ENCODE results near the gene CDH13.

CDH13 gene

DNA sequence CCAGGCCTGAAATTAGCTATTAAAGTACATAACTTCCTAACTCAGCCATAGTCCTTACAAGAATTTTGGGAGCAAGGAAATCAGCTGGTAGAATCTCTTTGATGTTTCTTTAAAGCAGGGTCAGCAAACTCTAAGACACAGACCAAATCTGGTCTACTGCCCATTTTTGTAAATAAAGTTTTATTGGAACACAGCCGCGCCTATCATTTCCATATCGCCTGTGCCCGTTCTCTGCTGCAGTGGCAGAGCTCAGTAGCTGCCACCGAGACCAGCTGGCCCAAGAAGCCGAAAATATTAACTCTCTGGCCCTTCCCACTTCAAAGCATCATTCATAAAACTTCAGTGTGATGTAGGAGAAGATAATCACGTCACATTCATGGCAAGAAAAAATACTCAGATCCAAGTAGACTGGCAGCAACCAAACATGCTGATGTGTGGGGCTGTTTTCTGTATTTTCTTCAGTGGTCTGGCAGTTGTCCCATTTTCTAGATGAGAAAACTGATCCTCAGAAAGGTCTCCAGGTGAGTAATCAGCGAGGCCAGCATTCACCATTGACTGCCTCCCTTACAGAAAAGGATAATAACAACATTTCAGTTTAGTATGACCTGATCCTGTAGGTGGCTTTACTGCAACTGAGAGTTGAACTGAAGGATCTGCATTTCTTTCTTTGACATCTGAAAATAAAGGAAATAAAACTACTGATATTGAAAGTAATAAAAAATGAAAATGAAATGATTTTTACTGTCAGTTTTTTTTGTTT lies 1163.1 kb downstream of the CDH13 start:
- no peak overlapping the region for H3K27ac ChIP-seq
- no peak for TF ChIP-seq ZFX (IDR thresholded peaks at IDR 0.05)
- TF ChIP-seq, protein P1, sequence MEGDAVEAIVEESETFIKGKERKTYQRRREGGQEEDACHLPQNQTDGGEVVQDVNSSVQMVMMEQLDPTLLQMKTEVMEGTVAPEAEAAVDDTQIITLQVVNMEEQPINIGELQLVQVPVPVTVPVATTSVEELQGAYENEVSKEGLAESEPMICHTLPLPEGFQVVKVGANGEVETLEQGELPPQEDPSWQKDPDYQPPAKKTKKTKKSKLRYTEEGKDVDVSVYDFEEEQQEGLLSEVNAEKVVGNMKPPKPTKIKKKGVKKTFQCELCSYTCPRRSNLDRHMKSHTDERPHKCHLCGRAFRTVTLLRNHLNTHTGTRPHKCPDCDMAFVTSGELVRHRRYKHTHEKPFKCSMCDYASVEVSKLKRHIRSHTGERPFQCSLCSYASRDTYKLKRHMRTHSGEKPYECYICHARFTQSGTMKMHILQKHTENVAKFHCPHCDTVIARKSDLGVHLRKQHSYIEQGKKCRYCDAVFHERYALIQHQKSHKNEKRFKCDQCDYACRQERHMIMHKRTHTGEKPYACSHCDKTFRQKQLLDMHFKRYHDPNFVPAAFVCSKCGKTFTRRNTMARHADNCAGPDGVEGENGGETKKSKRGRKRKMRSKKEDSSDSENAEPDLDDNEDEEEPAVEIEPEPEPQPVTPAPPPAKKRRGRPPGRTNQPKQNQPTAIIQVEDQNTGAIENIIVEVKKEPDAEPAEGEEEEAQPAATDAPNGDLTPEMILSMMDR (conservative IDR thresholded peaks at IDR 0.05), result no peak

DNA sequence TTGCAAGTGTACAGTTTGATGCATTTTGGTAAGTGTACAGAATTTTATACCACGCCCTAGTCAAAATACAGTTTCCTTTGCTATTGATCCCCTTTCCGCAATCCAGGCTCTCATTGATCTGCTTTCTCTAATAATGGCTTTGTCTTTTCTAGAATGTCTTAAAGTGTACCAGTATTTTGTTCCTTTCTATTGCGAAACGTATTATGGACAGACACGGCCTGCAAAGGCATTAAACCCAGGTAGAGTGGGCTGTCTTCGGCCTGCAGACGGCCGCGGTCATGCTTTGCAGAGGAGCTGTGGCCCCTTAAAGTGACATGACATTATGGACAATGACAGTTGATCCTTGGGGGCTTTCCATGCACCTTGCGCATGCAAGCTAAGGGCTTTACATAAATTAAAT lies 1165.1 kb downstream of the CDH13 start:
- TF ChIP-seq ZFX (IDR thresholded peaks at IDR 0.05), result no peak
- TF ChIP-seq, protein P1 (conservative IDR thresholded peaks at IDR 0.05), result no peak

DNA sequence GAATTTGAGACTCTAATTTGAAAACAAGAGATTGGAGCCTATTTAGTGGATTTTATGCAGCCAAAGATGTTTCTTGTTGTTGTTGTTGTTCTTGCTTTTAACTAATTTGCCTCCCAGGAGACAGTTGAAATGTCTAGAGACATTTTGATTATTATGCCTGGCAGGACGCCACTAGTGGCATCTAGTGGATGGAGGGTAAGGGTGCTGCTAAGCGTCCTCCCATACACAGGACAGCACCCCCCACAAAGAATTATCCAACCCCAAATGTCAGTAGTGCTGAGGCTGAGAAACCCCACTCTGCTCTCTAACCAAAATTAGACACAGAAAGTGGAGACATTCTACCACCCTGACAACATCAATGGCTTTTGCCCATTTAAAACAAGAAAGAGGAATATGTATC lies 1165.6 kb downstream of the CDH13 start:
- H3K27ac ChIP-seq, result no peak overlapping the region
- TF ChIP-seq, protein P1 (conservative IDR thresholded peaks at IDR 0.05), result no peak
- TF ChIP-seq ZFX (IDR thresholded peaks at IDR 0.05), result no peak

More for the DNA sequence above, 1165.1 kb downstream of the CDH13 start:
- no peak overlapping the region for H3K27ac ChIP-seq

DNA sequence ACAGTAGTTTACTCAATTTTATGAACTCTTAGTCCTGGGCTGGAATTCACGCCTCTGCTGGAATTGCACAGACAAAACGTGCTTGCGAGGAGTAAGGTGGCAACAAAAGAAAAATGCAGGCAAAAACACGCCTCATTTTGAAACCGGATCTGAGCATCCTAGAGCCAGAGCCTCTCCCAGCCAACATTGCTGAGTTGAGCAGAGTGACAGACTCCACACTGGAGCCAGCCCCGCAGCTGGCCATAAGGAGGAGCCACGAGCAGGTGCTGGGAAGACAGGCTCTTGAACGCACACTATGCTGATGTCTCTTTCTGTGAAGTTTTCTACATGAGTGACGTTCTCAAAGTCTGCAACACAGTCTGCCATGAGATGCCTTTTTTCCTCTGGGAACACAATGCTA lies 1166.4 kb downstream of the CDH13 start:
- no peak for TF ChIP-seq ZFX (IDR thresholded peaks at IDR 0.05)
- TF ChIP-seq, protein P1 (conservative IDR thresholded peaks at IDR 0.05), result no peak
- no peak overlapping the region for H3K27ac ChIP-seq

DNA sequence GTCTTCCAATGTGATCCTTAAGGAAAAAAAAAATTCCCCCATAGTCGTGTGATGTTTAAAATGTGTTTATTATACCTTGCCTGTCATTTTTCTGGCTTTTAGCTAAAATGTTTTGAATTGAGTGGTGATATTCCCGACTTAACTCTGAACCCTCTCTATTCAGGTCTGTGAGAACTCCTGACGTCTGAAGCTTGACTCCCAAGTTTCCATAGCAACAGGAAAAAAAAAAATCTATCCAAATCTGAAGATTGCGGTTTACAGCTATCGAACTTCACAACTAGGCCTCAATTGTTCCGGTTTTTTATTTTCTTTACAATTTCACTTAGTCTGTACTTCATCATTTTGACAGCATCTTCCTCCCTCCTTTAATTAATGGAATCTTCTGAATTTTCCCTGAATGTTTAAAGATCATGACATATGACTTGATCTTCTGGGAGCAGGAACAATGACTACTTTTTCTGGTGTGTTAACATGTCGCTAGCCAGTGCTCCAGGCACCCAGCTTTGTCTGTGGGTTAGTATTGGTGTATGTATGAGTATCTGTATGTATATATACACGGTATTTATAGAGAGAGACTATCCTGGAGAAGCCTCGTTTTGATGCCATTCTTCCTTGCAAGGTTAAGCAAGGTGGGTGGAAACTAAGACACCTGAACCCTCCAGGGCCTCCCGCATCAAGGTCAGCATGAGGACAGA lies 1168.2 kb downstream of the CDH13 start:
- no peak overlapping the region for H3K27ac ChIP-seq
- no peak for TF ChIP-seq ZFX (IDR thresholded peaks at IDR 0.05)
- TF ChIP-seq, protein P1 (conservative IDR thresholded peaks at IDR 0.05), result no peak

DNA sequence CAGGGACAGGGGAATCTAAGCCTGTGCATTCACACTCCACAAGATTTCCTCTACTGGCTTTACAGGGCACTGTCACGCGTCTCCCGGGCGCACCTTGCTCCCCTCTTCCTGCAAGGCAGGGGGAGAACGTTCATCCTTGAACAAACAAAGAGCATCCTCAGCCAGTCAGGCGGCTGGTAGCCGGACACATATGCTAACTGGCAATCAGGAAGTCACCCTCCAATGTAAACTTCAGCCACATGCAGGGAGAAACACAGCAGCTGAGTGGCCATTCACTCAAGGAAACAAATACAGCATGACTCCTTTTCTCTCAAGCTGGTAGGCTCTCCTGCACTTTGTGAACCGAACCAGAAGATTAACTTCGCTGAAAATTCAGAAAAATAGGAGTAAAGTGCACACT lies 1170.2 kb downstream of the CDH13 start:
- TF ChIP-seq, protein P1 (conservative IDR thresholded peaks at IDR 0.05), result no peak
- no peak for TF ChIP-seq ZFX (IDR thresholded peaks at IDR 0.05)
- no peak overlapping the region for H3K27ac ChIP-seq

DNA sequence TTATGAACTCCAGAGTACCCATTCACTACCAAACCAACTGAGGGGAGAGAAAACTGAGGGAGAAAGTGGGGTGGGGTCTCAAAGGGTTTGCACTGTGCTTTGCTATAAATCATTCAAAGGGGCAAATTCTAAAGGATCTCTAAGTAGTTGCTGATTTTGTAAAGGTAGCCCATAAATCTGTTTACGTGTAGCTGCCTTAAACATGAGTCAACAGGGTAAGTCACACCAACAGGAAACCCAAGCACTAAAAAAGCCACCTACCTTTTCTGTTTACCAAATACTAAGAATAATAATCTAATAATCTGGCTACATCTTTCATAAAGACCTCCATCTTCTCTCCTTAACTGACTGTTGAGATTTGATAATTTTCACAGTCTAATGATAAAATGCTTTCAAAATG lies 1172.6 kb downstream of the CDH13 start:
- H3K27ac ChIP-seq, result no peak overlapping the region
- no peak for TF ChIP-seq ZFX (IDR thresholded peaks at IDR 0.05)
- TF ChIP-seq, protein P1 (conservative IDR thresholded peaks at IDR 0.05), result no peak
